H1 (cell line): ENCODE results near the gene EEPD1. TPM values are rescaled to one million over a fixed set of nuclear protein-coding genes. Genes with fewer than 3 reads are reported as not detected.

ENCODE experiments used
- EZH2 ChIP-seq: fragments of 200-600 bp; sonication (generic); IDR thresholded peaks from 2 replicates; pipeline ENCODE4 v1.7.1; 2012; ENCODE audit warnings: low read depth, mild to moderate bottlenecking, moderate library complexity, low read length, inconsistent platforms; ENCODE audit not compliant: severe bottlenecking
- HDAC2 ChIP-seq, 2 experiments: fragments of 300-600 bp in 1 of 2; sonication (generic) in 1 of 2; IDR thresholded peaks; 2 replicates each; pipeline ENCODE4 v1.6.1; 2011 to 2012; ENCODE audit warnings: low read depth in 2 of 2, low read length in 2 of 2, mild to moderate bottlenecking in 2 of 2, moderate library complexity in 2 of 2, borderline replicate concordance in 1 of 2, inconsistent platforms in 1 of 2
- POLR2AphosphoS5 ChIP-seq: IDR thresholded peaks from 2 replicates; pipeline ENCODE4 v1.6.1; 2011; ENCODE audit warnings: low read depth, low read length
- RBBP5 ChIP-seq: IDR thresholded peaks from 2 replicates; pipeline ENCODE4 v1.7.1; 2012; ENCODE audit warnings: low read depth, mild to moderate bottlenecking, inconsistent platforms, low read length, moderate library complexity, borderline replicate concordance
- SP1 ChIP-seq: IDR thresholded peaks from 2 replicates; pipeline ENCODE4 v1.6.1; 2011; ENCODE audit warnings: low read depth, low read length
- TAF1 ChIP-seq: IDR thresholded peaks from 2 replicates; pipeline ENCODE4 v1.6.1; 2011; ENCODE audit warnings: mild to moderate bottlenecking, low read depth, low read length
- TBP ChIP-seq: IDR thresholded peaks from 2 replicates; pipeline ENCODE4 v1.6.1; 2011; ENCODE audit warnings: low read depth, low read length, improper control_type of control experiment
- polyA plus RNA-seq, 7 experiments: library from polyadenylated mRNA; depleted of rRNA in 3 of 7; stranded (reverse) in 5 of 7; unstranded in 2 of 7; fragments of >200 nt in 5 of 7; fragments of 200-250 nt in 2 of 7; gene quantifications; 1 replicate in 5 of 7; 2 replicates in 1 of 7; 4 replicates in 1 of 7; pipeline versions ENCODE4 v1.2.1 to v1.2.3, GENCODE V29; 2011 to 2013; ENCODE audit warnings: missing spikeins in 2 of 7, mixed read lengths in 2 of 7
- total RNA-seq: library from RNA; stranded (reverse); fragmentation: NEBNext Ultra II Directional; extraction: Animal tissue kit (Norgen Biotek cat#: 25700); gene quantifications from 2 replicates; pipeline ENCODE4 v1.2.1, GENCODE V29; 2021
- TF ChIP-seq, protein P1 (sequence below): fragments of 300-600 bp; sonication (generic); IDR thresholded peaks from 2 replicates; pipeline ENCODE4 v1.7.1; 2012; ENCODE audit warnings: low read length, moderate library complexity, mild to moderate bottlenecking, inconsistent platforms; ENCODE audit not compliant: insufficient replicate concordance
- TF ChIP-seq, protein P2 (sequence below), 3 experiments: IDR thresholded peaks; 1 replicate in 2 of 3; 2 replicates in 1 of 3; pipeline versions ENCODE4 v1.5.1 to v1.6.1; 2011; ENCODE audit warnings: low read length in 3 of 3, mild to moderate bottlenecking in 3 of 3, inconsistent platforms in 2 of 3, low read depth in 1 of 3, moderate library complexity in 1 of 3; ENCODE audit not compliant: insufficient read depth in 1 of 3; ENCODE audit errors: control extremely low read depth in 1 of 3

Gene EEPD1
- total and polyA plus RNA-seq, 2 of the 8 experiments (the other 6 are each of a cell fraction or from before 2014, with no cell fraction given) = 3.1 to 7.8 TPM

DNA sequence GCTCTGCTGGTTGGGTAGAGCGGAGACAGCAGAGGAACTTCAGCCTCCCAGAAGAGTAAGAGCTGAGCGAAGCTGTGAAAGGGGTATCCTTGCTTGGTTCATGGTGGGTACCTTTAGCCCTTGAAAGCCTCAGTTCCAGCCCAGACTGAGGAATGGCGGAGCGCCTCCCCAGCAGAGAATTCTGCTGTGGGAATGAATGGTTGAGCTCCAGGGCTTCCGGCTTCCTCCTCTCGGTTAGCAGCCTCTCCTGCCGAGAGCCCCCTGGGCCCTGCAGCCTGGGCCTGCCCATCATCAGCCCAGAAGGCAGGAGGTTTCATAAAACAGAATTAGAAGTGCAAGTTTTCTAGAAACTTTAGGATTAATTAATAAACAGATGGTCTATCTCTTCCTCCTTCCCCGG, 156.7 kb downstream of the EEPD1 start (continued):
- TF ChIP-seq, protein P1, sequence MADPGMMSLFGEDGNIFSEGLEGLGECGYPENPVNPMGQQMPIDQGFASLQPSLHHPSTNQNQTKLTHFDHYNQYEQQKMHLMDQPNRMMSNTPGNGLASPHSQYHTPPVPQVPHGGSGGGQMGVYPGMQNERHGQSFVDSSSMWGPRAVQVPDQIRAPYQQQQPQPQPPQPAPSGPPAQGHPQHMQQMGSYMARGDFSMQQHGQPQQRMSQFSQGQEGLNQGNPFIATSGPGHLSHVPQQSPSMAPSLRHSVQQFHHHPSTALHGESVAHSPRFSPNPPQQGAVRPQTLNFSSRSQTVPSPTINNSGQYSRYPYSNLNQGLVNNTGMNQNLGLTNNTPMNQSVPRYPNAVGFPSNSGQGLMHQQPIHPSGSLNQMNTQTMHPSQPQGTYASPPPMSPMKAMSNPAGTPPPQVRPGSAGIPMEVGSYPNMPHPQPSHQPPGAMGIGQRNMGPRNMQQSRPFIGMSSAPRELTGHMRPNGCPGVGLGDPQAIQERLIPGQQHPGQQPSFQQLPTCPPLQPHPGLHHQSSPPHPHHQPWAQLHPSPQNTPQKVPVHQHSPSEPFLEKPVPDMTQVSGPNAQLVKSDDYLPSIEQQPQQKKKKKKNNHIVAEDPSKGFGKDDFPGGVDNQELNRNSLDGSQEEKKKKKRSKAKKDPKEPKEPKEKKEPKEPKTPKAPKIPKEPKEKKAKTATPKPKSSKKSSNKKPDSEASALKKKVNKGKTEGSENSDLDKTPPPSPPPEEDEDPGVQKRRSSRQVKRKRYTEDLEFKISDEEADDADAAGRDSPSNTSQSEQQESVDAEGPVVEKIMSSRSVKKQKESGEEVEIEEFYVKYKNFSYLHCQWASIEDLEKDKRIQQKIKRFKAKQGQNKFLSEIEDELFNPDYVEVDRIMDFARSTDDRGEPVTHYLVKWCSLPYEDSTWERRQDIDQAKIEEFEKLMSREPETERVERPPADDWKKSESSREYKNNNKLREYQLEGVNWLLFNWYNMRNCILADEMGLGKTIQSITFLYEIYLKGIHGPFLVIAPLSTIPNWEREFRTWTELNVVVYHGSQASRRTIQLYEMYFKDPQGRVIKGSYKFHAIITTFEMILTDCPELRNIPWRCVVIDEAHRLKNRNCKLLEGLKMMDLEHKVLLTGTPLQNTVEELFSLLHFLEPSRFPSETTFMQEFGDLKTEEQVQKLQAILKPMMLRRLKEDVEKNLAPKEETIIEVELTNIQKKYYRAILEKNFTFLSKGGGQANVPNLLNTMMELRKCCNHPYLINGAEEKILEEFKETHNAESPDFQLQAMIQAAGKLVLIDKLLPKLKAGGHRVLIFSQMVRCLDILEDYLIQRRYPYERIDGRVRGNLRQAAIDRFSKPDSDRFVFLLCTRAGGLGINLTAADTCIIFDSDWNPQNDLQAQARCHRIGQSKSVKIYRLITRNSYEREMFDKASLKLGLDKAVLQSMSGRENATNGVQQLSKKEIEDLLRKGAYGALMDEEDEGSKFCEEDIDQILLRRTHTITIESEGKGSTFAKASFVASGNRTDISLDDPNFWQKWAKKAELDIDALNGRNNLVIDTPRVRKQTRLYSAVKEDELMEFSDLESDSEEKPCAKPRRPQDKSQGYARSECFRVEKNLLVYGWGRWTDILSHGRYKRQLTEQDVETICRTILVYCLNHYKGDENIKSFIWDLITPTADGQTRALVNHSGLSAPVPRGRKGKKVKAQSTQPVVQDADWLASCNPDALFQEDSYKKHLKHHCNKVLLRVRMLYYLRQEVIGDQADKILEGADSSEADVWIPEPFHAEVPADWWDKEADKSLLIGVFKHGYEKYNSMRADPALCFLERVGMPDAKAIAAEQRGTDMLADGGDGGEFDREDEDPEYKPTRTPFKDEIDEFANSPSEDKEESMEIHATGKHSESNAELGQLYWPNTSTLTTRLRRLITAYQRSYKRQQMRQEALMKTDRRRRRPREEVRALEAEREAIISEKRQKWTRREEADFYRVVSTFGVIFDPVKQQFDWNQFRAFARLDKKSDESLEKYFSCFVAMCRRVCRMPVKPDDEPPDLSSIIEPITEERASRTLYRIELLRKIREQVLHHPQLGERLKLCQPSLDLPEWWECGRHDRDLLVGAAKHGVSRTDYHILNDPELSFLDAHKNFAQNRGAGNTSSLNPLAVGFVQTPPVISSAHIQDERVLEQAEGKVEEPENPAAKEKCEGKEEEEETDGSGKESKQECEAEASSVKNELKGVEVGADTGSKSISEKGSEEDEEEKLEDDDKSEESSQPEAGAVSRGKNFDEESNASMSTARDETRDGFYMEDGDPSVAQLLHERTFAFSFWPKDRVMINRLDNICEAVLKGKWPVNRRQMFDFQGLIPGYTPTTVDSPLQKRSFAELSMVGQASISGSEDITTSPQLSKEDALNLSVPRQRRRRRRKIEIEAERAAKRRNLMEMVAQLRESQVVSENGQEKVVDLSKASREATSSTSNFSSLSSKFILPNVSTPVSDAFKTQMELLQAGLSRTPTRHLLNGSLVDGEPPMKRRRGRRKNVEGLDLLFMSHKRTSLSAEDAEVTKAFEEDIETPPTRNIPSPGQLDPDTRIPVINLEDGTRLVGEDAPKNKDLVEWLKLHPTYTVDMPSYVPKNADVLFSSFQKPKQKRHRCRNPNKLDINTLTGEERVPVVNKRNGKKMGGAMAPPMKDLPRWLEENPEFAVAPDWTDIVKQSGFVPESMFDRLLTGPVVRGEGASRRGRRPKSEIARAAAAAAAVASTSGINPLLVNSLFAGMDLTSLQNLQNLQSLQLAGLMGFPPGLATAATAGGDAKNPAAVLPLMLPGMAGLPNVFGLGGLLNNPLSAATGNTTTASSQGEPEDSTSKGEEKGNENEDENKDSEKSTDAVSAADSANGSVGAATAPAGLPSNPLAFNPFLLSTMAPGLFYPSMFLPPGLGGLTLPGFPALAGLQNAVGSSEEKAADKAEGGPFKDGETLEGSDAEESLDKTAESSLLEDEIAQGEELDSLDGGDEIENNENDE = no peak
- TF ChIP-seq TAF1 = no peak
- TF ChIP-seq POLR2AphosphoS5 = no peak
- no peak for TF ChIP-seq HDAC2 (IDR thresholded peaks at IDR 0.05; ENCODE audit: borderline replicate concordance in 1 of 2, low read depth in 2 of 2, low read length in 2 of 2)
- TF ChIP-seq, protein P2, sequence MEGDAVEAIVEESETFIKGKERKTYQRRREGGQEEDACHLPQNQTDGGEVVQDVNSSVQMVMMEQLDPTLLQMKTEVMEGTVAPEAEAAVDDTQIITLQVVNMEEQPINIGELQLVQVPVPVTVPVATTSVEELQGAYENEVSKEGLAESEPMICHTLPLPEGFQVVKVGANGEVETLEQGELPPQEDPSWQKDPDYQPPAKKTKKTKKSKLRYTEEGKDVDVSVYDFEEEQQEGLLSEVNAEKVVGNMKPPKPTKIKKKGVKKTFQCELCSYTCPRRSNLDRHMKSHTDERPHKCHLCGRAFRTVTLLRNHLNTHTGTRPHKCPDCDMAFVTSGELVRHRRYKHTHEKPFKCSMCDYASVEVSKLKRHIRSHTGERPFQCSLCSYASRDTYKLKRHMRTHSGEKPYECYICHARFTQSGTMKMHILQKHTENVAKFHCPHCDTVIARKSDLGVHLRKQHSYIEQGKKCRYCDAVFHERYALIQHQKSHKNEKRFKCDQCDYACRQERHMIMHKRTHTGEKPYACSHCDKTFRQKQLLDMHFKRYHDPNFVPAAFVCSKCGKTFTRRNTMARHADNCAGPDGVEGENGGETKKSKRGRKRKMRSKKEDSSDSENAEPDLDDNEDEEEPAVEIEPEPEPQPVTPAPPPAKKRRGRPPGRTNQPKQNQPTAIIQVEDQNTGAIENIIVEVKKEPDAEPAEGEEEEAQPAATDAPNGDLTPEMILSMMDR (IDR thresholded peaks at IDR 0.05; ENCODE audit: control extremely low read depth in 1 of 3, insufficient read depth in 1 of 3, low read depth in 1 of 3, low read length in 3 of 3) = no peak
- TF ChIP-seq RBBP5 = no peak
- TF ChIP-seq EZH2 = no peak
- TF ChIP-seq SP1 = no peak
- TF ChIP-seq TBP = no peak
